Heart left ventricle (tissue), 16 donors: Measurements from ENCODE around the gene TEX9. TPM values are rescaled to one million over a fixed set of nuclear protein-coding genes. Genes with fewer than 3 reads are reported as not detected.

Experiments used
- ATAC-seq, 4 donors: fragments of 200-7000 bp; cut with Tn5 transposase; one replicate each; pipeline ENCODE4 v1.9.1; 2020 to 2022; ENCODE audit warnings: moderate library complexity in 4 of 4, mild to moderate bottlenecking in 3 of 4, moderate number of reproducible peaks in 1 of 4
- DNase-seq, 5 donors: peaks; one replicate each; pipeline ENCODE4 v3.0.0-alpha.2; 2020
- H3K27ac ChIP-seq, 12 donors: fragments of 200-600 bp; sonication (generic) in 4 of 12; one replicate each; pipeline versions ENCODE4 v1.5.0 to v1.8.0; 2016 to 2022; ENCODE audit warnings: mild to moderate bottlenecking in 2 of 12
- H3K27me3 ChIP-seq, 9 donors: fragments of 200-600 bp; sonication (generic) in 2 of 9; one replicate each; pipeline versions ENCODE4 v1.5.1 to v1.8.0; 2016 to 2022; ENCODE audit warnings: mild to moderate bottlenecking in 3 of 9
- H3K36me3 ChIP-seq, 9 donors: fragments of 200-600 bp; sonication (generic) in 2 of 9; one replicate each; pipeline versions ENCODE4 v1.5.0 to v1.8.0; 2018 to 2022; ENCODE audit warnings: mild to moderate bottlenecking in 2 of 9
- H3K4me1 ChIP-seq, 12 donors: fragments of 200-600 bp; sonication (generic) in 4 of 12; one replicate each; pipeline versions ENCODE4 v1.5.0 to v1.8.0; 2016 to 2022; ENCODE audit warnings: mild to moderate bottlenecking in 3 of 12
- H3K4me3 ChIP-seq, 12 donors: fragments of 200-600 bp; sonication (generic) in 4 of 12; one replicate each; pipeline versions ENCODE4 v1.5.0 to v1.8.0; 2017 to 2022; ENCODE audit warnings: mild to moderate bottlenecking in 9 of 12, moderate library complexity in 4 of 12
- H3K9me3 ChIP-seq, 12 donors: fragments of 200-600 bp; sonication (generic) in 4 of 12; one replicate each; pipeline versions ENCODE4 v1.5.0 to v1.8.0; 2016 to 2022; ENCODE audit warnings: mild to moderate bottlenecking in 1 of 12
- POLR2A ChIP-seq, 2 donors: fragments of 450-650 bp; IDR thresholded peaks; one replicate each; pipeline ENCODE4 v1.6.1; 2017; ENCODE audit warnings: antibody characterized with exemption in 2 of 2, mild to moderate bottlenecking in 2 of 2, moderate library complexity in 2 of 2
- WGBS, 4 donors: extraction: QIAGEN DNeasy Blood & Tissue Kit in 2 of 4; methylation state at CpG; one replicate each; pipeline versions ENCODE4 v1.1.5 to v1.1.7; 2013 to 2018; 5-methylcytosine and 5-hydroxymethylcytosine counted together
- intact Hi-C, 10 donors: fragments of 100-400 bp; cut with DNase I; formaldehyde crosslinking; loops; one replicate each; pipeline versions ENCODE4 v1.11.1 to v1.14.2; 2022
- polyA plus RNA-seq, 2 donors: library from polyadenylated mRNA; stranded (reverse); fragments of 200-250 nt; gene quantifications; one replicate each; pipeline ENCODE4 v1.2.3, GENCODE V29; 2013
- total RNA-seq, 9 donors: library from RNA; depleted of rRNA in 2 of 9; stranded (reverse); fragments of >200 nt in 2 of 9; fragmentation: NEBNext Ultra II Directional in 3 of 9; extraction: Animal tissue kit (Norgen Biotek cat#: 25700) in 3 of 9; gene quantifications; one replicate each; pipeline versions ENCODE4 v1.1.0 to v1.2.4, GENCODE V29; 2016 to 2023
- TF ChIP-seq, protein P1 (sequence below), 12 donors: fragments of 200-600 bp; sonication (generic) in 4 of 12; IDR thresholded peaks; one replicate each; pipeline versions ENCODE4 v1.5.0 to v1.8.0; 2018 to 2022; ENCODE audit warnings: antibody characterized with exemption in 12 of 12, mild to moderate bottlenecking in 5 of 12
- donor health status: ischemic (EF 13 %, LVEDD 7.1; RV severe dilation, severe dysfunction).
- donor health status: healthy with polysubstance abuse.
- donor health status: DM: no; HTN: yes; CAD: no.
- donor health status: DM: no; HTN: no; CAD: no.
- donor health status: ischemic (EF 25% LVEDD 6.9; RV normal size, moderate dysfunction).
- donor health status: ischemic (EF 25% LVEDD 5.7; RV mildly dilated, moderate dysfunction).
- donor health status: healthy.
- donor health status: DM: yes; HTN: yes; CAD: no.
- donor health status: ischemic (EF 35%, LVEDD 5.7; RV mildly dilated, moderate dysfunction).
- donor health status: nonischemic (EF 11% LVEDD 7.7; RV severe dilation, severe dysfunction).
- donor health status: DM: yes; HTN: yes; CAD: no.
- donor health status: PGD.
- donor health status: ischemic (EF 29% LVEDD 5.4; RV normal size, mild dysfunction).
- donor health status: nonischemic (EF 23%, LVEDD 6.1; RV moderate dilation, normal function).

The TEX9 gene
- total and polyA plus RNA-seq, 11 donors: 0.19 to 1.6 (median 0.75) TPM; not detected in 2

GRCh38 chr15:56351353-56351752 is 13.9 kb upstream of the TEX9 start:
- no peak overlapping the region for H3K27ac ChIP-seq
- H3K9me3 ChIP-seq: no peaks in the 10 kb centered on the region
- ATAC-seq (no peak), DNase-seq (no peak)
- peaks cover 0 to 3% (median 0%) of the 10 kb centered on the region in 12 donors for H3K4me1 ChIP-seq
- no peaks in the 10 kb centered on the region for H3K36me3 ChIP-seq
- H3K4me3 ChIP-seq: no peak overlapping the region
- 32 to 42% (median 34%) methylated on average over 1 of the region's 1 CpG for WGBS, 4 donors
- TF ChIP-seq, protein P1, sequence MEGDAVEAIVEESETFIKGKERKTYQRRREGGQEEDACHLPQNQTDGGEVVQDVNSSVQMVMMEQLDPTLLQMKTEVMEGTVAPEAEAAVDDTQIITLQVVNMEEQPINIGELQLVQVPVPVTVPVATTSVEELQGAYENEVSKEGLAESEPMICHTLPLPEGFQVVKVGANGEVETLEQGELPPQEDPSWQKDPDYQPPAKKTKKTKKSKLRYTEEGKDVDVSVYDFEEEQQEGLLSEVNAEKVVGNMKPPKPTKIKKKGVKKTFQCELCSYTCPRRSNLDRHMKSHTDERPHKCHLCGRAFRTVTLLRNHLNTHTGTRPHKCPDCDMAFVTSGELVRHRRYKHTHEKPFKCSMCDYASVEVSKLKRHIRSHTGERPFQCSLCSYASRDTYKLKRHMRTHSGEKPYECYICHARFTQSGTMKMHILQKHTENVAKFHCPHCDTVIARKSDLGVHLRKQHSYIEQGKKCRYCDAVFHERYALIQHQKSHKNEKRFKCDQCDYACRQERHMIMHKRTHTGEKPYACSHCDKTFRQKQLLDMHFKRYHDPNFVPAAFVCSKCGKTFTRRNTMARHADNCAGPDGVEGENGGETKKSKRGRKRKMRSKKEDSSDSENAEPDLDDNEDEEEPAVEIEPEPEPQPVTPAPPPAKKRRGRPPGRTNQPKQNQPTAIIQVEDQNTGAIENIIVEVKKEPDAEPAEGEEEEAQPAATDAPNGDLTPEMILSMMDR (IDR thresholded peaks at IDR 0.05): no peak
- no peak for TF ChIP-seq POLR2A (IDR thresholded peaks at IDR 0.05)
- no peaks in the 10 kb centered on the region for H3K27me3 ChIP-seq
- intact Hi-C loops: no loop called here

DNA sequence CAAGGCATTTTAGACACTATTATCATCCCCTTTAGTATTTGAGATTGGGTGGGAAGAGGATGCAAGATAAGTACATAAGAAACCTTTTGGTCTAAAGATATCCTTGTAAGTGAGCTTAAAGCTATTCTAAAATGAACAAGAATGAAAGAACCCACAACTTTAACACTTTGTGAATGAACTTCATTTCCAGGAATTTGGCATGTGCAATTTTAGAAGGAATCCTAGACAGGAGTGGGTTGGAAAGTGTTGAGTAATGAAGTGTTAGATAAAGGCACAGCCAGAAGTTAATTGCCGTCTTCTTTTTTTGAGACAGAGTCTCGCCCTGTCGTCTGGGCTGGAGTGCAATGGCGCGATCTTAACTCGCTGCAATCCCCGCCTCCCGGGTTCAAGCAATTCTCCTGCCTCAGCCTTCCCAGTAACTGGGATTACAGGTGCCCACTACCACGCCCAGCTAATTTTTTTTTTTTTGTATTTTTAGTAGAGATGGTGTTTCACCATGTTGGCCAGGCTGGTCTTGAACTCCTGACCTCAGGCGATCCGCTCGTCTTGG is 13.2 kb upstream of the TEX9 start:
- H3K27me3 ChIP-seq: no peaks in the 10 kb centered on the region
- WGBS, 4 donors: 77 to 84% (median 82%) methylated on average over 12 of the region's 12 CpGs
- no peak for TF ChIP-seq POLR2A (IDR thresholded peaks at IDR 0.05)
- TF ChIP-seq, protein P1 (IDR thresholded peaks at IDR 0.05): no peak
- peaks cover 0 to 8% (median 0%) of the 10 kb centered on the region in 12 donors for H3K4me1 ChIP-seq
- H3K4me3 ChIP-seq: no peak overlapping the region
- no peaks in the 10 kb centered on the region for H3K9me3 ChIP-seq
- ATAC-seq (no peak), DNase-seq (no peak)
- H3K36me3 ChIP-seq: no peaks in the 10 kb centered on the region
- H3K27ac ChIP-seq: no peak overlapping the region
- intact Hi-C loops: no loop called here

GRCh38 chr15:56353119-56353518 is 12.1 kb upstream of the TEX9 start:
- Histone ChIP-seq H3K36me3 (no peaks in the 10 kb centered on the region), H3K9me3 (no peaks in the 10 kb centered on the region), H3K27ac (no peak overlapping the region), H3K4me1 (peaks cover 0 to 8% (median 0%) of the 10 kb centered on the region in 12 donors), H3K27me3 (no peaks in the 10 kb centered on the region), H3K4me3 (no peak overlapping the region)
- 58 to 70% (median 62%) methylated on average over 1 of the region's 1 CpG for WGBS, 4 donors
- no peak for ATAC-seq
- intact Hi-C loops: no loop called here
- DNase-seq: no peak
- TF ChIP-seq, protein P1 (IDR thresholded peaks at IDR 0.05): no peak
- no peak for TF ChIP-seq POLR2A (IDR thresholded peaks at IDR 0.05)

DNA sequence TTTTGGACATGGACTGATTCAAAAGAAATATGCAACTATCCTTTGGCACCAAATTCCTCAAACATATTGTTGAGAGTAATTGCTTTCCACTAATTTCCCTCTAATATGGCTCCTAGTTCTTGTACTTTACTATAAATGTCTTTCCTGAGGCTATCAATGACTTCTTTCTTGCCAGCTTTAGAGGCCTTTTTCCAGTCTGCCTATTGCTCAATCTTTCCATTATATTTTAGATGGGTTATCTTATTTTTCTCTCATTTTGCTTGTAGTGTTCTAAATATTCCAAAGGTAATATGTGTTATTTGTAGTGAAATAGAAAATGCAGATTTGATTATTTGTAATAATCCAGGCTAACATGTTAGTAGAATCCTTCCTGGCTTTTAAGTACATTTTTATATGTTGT is 11.5 kb upstream of the TEX9 start:
- Histone ChIP-seq H3K27ac (peak overlapping the region in 1 of 12 donors; percentile 6), H3K27me3 (no peaks in the 10 kb centered on the region), H3K9me3 (no peaks in the 10 kb centered on the region), H3K4me3 (no peak overlapping the region), H3K4me1 (peaks cover 0 to 8% (median 0%) of the 10 kb centered on the region in 12 donors), H3K36me3 (no peaks in the 10 kb centered on the region)
- no peak for TF ChIP-seq POLR2A (IDR thresholded peaks at IDR 0.05)
- TF ChIP-seq, protein P1 (IDR thresholded peaks at IDR 0.05): no peak
- DNase-seq (no peak), ATAC-seq (no peak)
- intact Hi-C loops: no loop called here
